ENCODE results near the gene RANBP3.
"Not testable (repeated sequence)": the region's sequence is repeated elsewhere in the genome, so short reads cannot be mapped to it uniquely, and the experiment has no call there.

Gene RANBP3

GRCh38 chr19:5967994-5968430, 9.9 kb downstream of the RANBP3 start:
- peak in 1 of 2 donors; percentile 34 for DNase-seq (ENCODE audit: extremely low read depth in 1 of 2, low read depth in 1 of 2)

GRCh38 chr19:5967571-5967970, 10.4 kb downstream of the RANBP3 start:
- no peak for DNase-seq (ENCODE audit: extremely low read depth in 1 of 2, low read depth in 1 of 2)

GRCh38 chr19:5966941-5967340, 11.0 kb downstream of the RANBP3 start:
- no peak for DNase-seq (ENCODE audit: extremely low read depth in 1 of 2, low read depth in 1 of 2)

GRCh38 chr19:5966215-5966614, 11.7 kb downstream of the RANBP3 start:
- DNase-seq (ENCODE audit: extremely low read depth in 1 of 2, low read depth in 1 of 2): no peak

- DNase-seq (ENCODE audit: extremely low read depth in 1 of 2, low read depth in 1 of 2): no peak
Measured at GRCh38 chr19:5964816-5965565, 12.9 kb downstream of the RANBP3 start.

- DNase-seq (ENCODE audit: extremely low read depth in 1 of 2, low read depth in 1 of 2): no peak
Measured at GRCh38 chr19:5963855-5964254, 14.1 kb downstream of the RANBP3 start.

GRCh38 chr19:5963259-5963658, 14.7 kb downstream of the RANBP3 start:
- DNase-seq (ENCODE audit: extremely low read depth in 1 of 2, low read depth in 1 of 2): not testable (repeated sequence)

GRCh38 chr19:5961969-5962945, 15.7 kb downstream of the RANBP3 start:
- DNase-seq (ENCODE audit: extremely low read depth in 1 of 2, low read depth in 1 of 2): peak in 1 of 2 donors; percentile 55

GRCh38 chr19:5961641-5961968, 16.3 kb downstream of the RANBP3 start:
- not testable (repeated sequence) for DNase-seq (ENCODE audit: extremely low read depth in 1 of 2, low read depth in 1 of 2)

- DNase-seq (ENCODE audit: extremely low read depth in 1 of 2, low read depth in 1 of 2): no peak
Measured at GRCh38 chr19:5960005-5961001, 17.6 kb downstream of the RANBP3 start.

- no peak for DNase-seq (ENCODE audit: extremely low read depth in 1 of 2, low read depth in 1 of 2)
Measured at GRCh38 chr19:5959260-5960004, 18.5 kb downstream of the RANBP3 start.

- no peak for DNase-seq (ENCODE audit: extremely low read depth in 1 of 2, low read depth in 1 of 2)
Measured at GRCh38 chr19:5958851-5959122, 19.2 kb downstream of the RANBP3 start.

GRCh38 chr19:5958074-5958850, 19.7 kb downstream of the RANBP3 start:
- DNase-seq (ENCODE audit: extremely low read depth in 1 of 2, low read depth in 1 of 2): no peak

- no peak for DNase-seq (ENCODE audit: extremely low read depth in 1 of 2, low read depth in 1 of 2)
Measured at GRCh38 chr19:5957170-5957569, 20.8 kb downstream of the RANBP3 start.

GRCh38 chr19:5956728-5957127, 21.2 kb downstream of the RANBP3 start:
- no peak for DNase-seq (ENCODE audit: extremely low read depth in 1 of 2, low read depth in 1 of 2)

GRCh38 chr19:5956323-5956722, 21.6 kb downstream of the RANBP3 start:
- no peak for DNase-seq (ENCODE audit: extremely low read depth in 1 of 2, low read depth in 1 of 2)

GRCh38 chr19:5955636-5955935, 22.4 kb downstream of the RANBP3 start:
- DNase-seq (ENCODE audit: extremely low read depth in 1 of 2, low read depth in 1 of 2): no peak

GRCh38 chr19:5954293-5954692, 23.6 kb downstream of the RANBP3 start:
- no peak for DNase-seq (ENCODE audit: extremely low read depth in 1 of 2, low read depth in 1 of 2)

- no peak for DNase-seq (ENCODE audit: extremely low read depth in 1 of 2, low read depth in 1 of 2)
Measured at GRCh38 chr19:5953680-5954213, 24.2 kb downstream of the RANBP3 start.
